Forelimb muscle (tissue), 1 donor: ENCODE data around the gene CFAP91. TPM values are rescaled to one million over a fixed set of nuclear protein-coding genes. Genes with fewer than 3 reads are reported as not detected.
"Not testable (repeated sequence)": the region's sequence is repeated elsewhere in the genome, so short reads cannot be mapped to it uniquely, and the experiment has no call there.

Experiments used
- DNase-seq: peaks from one replicate; pipeline ENCODE4 v3.0.0-alpha.2; 2013; ENCODE audit warnings: low read depth
- polyA plus RNA-seq: library from polyadenylated mRNA; unstranded; fragments of 120-200 nt; gene quantifications from one replicate; pipeline ENCODE4 v1.2.1, GENCODE V29; 2013; ENCODE audit not compliant: insufficient read length

The CFAP91 gene
- polyA plus RNA-seq, 1 donor: 0.56 TPM

GRCh38 chr3:119677641-119677934 lies 25.2 kb upstream of the CFAP91 start:
- no peak for DNase-seq

GRCh38 chr3:119678209-119678608 lies 24.6 kb upstream of the CFAP91 start:
- not testable (repeated sequence) for DNase-seq

GRCh38 chr3:119679874-119680273 lies 22.9 kb upstream of the CFAP91 start:
- no peak for DNase-seq

GRCh38 chr3:119681279-119681678 lies 21.5 kb upstream of the CFAP91 start:
- no peak for DNase-seq

- no peak for DNase-seq
Observed at GRCh38 chr3:119683421-119683820, 19.4 kb upstream of the CFAP91 start.

GRCh38 chr3:119690043-119690656 lies 12.7 kb upstream of the CFAP91 start:
- DNase-seq: no peak

GRCh38 chr3:119695480-119695879 lies 7.3 kb upstream of the CFAP91 start:
- no peak for DNase-seq

- DNase-seq: no peak
Observed at GRCh38 chr3:119697394-119697793, 5.4 kb upstream of the CFAP91 start.

GRCh38 chr3:119700269-119700919 lies 2.4 kb upstream of the CFAP91 start:
- no peak for DNase-seq

GRCh38 chr3:119700920-119701734 lies 1.7 kb upstream of the CFAP91 start:
- no peak for DNase-seq

GRCh38 chr3:119703820-119704531 lies 1.2 kb downstream of the CFAP91 start:
- DNase-seq: no peak

GRCh38 chr3:119715105-119715504 lies 12.3 kb downstream of the CFAP91 start:
- no peak for DNase-seq

GRCh38 chr3:119716998-119717397 lies 14.2 kb downstream of the CFAP91 start:
- no peak for DNase-seq

GRCh38 chr3:119717520-119717919 lies 14.7 kb downstream of the CFAP91 start:
- no peak for DNase-seq

GRCh38 chr3:119723022-119723421 lies 20.2 kb downstream of the CFAP91 start:
- no peak for DNase-seq

- no peak for DNase-seq
Observed at GRCh38 chr3:119726909-119727308, 24.1 kb downstream of the CFAP91 start.

GRCh38 chr3:119729996-119730395 lies 27.2 kb downstream of the CFAP91 start:
- no peak for DNase-seq

GRCh38 chr3:119731560-119732343 lies 28.9 kb downstream of the CFAP91 start:
- no peak for DNase-seq

GRCh38 chr3:119733812-119734211 lies 31.0 kb downstream of the CFAP91 start:
- no peak for DNase-seq

- no peak for DNase-seq
Observed at GRCh38 chr3:119738741-119739140, 35.9 kb downstream of the CFAP91 start.
